Measurements from ENCODE around the gene HINT3.

- peak in 3 of 4 donors; percentile 20 to 53 (median 35) for TF ChIP-seq CTCF (IDR thresholded peaks at IDR 0.05)
- no peak for TF ChIP-seq POLR2A (IDR thresholded peaks at IDR 0.05)
Measured at GRCh38 chr6:125953502-125953875, 3.1 kb upstream of the HINT3 start.
